Measurements from ENCODE around the gene GCN1.

Gene GCN1

GRCh38 chr12:120085920-120086645 is 108.4 kb downstream of the GCN1 start:
- DNase-seq (ENCODE audit: low spot score): no peak
- ChIA-PET CTCF (interaction anchor here (0.6 to 1.5 kb wide), 4 partner anchors 62 to 157 kb away, joined by 3 to 9 read pairs (median 4); partner anchors contain the start of gene BICDL1), POLR2A (ENCODE audit: low non-redundant PET) (interaction anchor here (0.7 kb wide), 1 partner anchor 191 kb away, joined by 3 read pairs; no protein-coding TSS in a partner anchor)
- peak overlapping the region; percentile 81 for H3K27ac ChIP-seq
- TF ChIP-seq, protein P1, sequence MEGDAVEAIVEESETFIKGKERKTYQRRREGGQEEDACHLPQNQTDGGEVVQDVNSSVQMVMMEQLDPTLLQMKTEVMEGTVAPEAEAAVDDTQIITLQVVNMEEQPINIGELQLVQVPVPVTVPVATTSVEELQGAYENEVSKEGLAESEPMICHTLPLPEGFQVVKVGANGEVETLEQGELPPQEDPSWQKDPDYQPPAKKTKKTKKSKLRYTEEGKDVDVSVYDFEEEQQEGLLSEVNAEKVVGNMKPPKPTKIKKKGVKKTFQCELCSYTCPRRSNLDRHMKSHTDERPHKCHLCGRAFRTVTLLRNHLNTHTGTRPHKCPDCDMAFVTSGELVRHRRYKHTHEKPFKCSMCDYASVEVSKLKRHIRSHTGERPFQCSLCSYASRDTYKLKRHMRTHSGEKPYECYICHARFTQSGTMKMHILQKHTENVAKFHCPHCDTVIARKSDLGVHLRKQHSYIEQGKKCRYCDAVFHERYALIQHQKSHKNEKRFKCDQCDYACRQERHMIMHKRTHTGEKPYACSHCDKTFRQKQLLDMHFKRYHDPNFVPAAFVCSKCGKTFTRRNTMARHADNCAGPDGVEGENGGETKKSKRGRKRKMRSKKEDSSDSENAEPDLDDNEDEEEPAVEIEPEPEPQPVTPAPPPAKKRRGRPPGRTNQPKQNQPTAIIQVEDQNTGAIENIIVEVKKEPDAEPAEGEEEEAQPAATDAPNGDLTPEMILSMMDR (conservative IDR thresholded peaks at IDR 0.05; ENCODE audit: low read depth): no peak

- TF ChIP-seq, protein P1 (conservative IDR thresholded peaks at IDR 0.05; ENCODE audit: low read depth): no peak
- POLR2A ChIA-PET (ENCODE audit: low non-redundant PET): no interaction called here
- no peak for DNase-seq (ENCODE audit: low spot score)
- no peak overlapping the region for H3K27ac ChIP-seq
- CTCF ChIA-PET: no interaction called here
These were observed 112.9 kb downstream of the GCN1 start for GRCh38 chr12:120081641-120082040.

GRCh38 chr12:120079411-120080400 is 114.8 kb downstream of the GCN1 start:
- ChIA-PET POLR2A (ENCODE audit: low non-redundant PET) (no interaction called here), CTCF (no interaction called here)
- peak; percentile 80 for DNase-seq (ENCODE audit: low spot score)
- H3K27ac ChIP-seq: peak overlapping the region; percentile 77
- TF ChIP-seq, protein P1 (conservative IDR thresholded peaks at IDR 0.05; ENCODE audit: low read depth): no peak

GRCh38 chr12:120078868-120079267 is 115.6 kb downstream of the GCN1 start:
- CTCF ChIA-PET: no interaction called here
- TF ChIP-seq, protein P1 (conservative IDR thresholded peaks at IDR 0.05; ENCODE audit: low read depth): no peak
- DNase-seq (ENCODE audit: low spot score): no peak
- H3K27ac ChIP-seq: peak overlapping the region; percentile 77
- POLR2A ChIA-PET (ENCODE audit: low non-redundant PET): no interaction called here

- ChIA-PET POLR2A (ENCODE audit: low non-redundant PET) (no interaction called here), CTCF (interaction anchor here (0.5 kb wide), 1 partner anchor 70 kb away, joined by 6 read pairs; no protein-coding TSS in a partner anchor)
- H3K27ac ChIP-seq: no peak overlapping the region
- DNase-seq (ENCODE audit: low spot score): no peak
- TF ChIP-seq, protein P1 (conservative IDR thresholded peaks at IDR 0.05; ENCODE audit: low read depth): no peak
These were observed 117.3 kb downstream of the GCN1 start for GRCh38 chr12:120077260-120077659.
